NCI-H748 treated with DMSO at 0.1 percent for 48 hours (cell line): ENCODE results near the gene CDH6.
A peak's percentile ranks its signal among the peaks of the same experiment; 100 is the strongest.

ENCODE experiments used
- DNase-seq: peaks from one replicate; lab custom pipeline; 2025; lab: John Stamatoyannopoulos, UW

CDH6 gene

DNA sequence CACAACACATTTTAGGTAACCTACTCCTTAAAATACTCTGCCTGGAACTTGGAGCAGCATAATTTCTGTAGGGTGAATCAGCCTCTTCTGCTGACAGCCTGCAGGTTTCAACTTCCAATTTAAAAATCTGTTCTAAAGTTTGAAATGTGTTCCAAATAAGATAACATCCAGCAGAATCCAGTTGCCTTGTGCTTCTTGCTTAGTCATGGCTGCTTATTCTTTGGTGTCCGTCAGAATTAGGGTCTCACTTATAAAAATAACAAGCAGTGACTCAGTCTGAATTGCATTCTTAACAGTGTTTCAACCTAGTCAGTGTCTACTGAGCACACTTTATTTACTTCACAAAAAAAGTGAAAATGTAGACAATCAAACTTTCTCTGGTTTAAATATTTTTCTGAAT lies 3.7 kb downstream of the CDH6 start:
- DNase-seq, result no peak

DNA sequence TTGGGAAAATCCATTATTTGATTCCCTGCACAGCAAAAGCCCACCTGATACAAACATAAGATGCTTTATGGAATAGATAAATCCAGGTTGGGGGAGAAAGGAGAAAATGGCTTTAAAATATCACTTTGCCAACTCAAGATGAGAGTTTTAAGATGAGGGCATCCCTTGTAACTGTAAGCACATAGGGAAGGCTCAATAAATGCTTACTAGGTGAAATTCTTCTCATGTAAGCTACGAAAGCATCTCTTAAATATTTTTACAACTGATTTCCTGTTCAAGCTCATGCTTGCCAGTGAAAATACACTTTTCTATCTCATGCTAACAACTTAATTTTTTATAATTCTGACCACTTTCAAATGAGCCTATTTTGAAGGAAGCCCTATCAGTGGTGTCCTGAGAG lies 11.5 kb downstream of the CDH6 start:
- no peak for DNase-seq

DNA sequence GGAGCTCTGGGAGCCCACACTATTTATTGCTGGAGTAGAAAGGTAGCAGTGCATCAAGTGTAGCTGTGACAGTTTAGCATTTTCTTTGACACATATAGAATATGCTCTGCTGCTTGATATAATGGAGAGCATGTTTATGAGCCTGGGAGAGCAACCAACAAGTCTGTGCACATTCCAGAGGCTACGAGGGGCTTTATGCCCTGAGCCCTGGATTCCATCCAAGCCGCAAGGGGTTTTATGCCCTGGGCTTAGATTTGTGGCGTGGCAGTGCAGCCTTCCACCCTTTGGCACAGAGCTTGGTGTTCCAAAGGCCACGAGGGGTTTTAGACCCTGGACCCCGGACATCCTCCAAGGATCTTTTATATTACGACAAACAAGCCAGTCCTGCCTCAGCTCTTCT lies 14.6 kb downstream of the CDH6 start:
- DNase-seq, result no peak

DNA sequence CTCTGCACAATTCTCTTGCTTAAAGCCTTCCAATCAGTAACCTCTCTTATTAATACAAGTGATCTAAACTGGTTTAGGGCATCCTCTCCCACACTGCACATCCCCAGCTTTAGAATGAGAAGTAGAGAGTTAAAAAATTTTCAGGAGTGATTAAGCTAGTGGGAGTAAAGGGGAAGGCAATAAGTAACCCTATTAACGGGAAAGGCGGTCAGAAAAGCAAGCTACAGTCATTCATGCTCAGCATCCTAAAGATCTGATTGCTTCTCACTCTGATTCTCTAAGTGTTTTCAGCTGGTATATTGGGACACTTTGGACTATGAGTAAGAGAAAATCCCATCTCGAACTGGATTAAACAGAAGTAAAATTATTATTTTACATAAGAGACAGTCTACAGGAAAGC lies 15.8 kb downstream of the CDH6 start:
- DNase-seq, result no peak

DNA sequence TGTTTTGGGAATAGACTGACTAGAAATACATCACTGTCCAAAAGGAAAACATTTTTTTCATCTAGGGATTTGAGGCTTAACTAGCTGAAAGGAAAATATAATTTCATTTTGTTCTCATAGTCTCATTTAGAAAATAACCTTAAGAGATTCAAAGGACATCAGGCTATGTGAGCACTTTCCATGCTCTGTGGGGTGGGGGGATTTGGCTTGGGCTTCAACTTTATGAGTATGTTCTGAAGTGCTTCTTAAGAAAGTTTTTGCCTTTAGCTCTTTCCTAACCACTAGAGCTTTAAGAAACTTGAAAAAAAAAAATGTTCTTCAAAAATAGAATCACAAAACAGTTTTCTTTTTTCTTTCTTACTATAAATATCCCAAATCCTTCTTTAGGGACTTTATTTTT lies 17.6 kb downstream of the CDH6 start:
- no peak for DNase-seq

DNA sequence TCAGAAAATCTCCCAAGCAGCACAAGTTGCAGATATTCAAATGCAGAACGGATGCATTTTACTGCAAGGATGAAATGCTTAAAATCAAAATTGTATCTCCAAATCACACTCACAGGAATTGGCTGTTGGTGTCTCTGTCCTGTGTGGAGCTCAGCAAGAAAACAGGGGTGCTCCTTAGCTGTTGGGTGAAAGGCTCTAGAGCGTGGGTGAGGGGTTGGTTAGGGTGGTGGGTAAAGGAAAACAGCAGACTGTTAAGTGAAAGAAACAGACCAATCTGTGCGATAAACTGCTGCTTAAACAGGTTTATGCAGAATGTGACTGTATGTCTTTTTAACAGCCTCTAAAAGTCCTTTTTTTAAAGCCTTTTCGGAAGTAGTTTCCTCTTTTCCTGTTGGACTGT lies 19.8 kb downstream of the CDH6 start:
- no peak for DNase-seq

DNA sequence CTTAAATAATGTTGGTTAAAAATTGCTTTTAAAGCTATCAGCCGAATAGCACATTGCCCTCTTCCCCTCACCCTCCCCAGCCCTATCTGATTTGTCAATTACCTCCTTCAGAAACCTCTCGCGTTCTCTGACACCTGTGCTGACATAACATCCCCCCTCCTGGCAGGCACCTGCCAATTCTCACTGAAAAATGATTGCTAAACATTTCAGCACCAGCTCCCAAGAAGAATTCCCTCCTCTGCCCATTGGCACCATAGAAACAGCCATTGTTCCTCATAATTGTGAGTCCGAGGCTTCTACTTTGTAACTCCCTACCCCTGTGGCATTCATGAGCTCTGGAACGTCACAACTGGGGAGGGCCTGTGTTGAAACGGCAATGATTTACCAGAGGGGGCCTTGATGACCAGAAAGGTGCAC lies 20.2 kb downstream of the CDH6 start:
- peak; percentile 96 for DNase-seq

DNA sequence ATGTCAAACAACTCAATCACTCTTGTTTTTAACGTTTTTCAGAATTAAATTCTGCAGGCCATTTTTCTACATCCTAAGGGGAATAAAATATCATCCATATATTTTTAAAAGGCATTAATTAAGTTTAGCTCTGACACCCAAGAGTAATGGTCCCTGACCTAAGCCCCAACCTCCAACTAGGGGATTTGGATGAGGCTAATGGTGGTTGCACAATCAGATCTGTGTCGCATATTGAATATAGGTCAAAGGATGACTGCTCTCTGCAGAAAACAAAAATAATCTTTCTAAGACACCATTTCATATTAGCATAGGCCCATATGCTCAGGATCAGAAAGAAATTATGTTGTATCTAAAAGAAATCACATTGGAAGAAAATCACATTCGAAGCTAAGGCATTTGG lies 20.7 kb downstream of the CDH6 start:
- no peak for DNase-seq

DNA sequence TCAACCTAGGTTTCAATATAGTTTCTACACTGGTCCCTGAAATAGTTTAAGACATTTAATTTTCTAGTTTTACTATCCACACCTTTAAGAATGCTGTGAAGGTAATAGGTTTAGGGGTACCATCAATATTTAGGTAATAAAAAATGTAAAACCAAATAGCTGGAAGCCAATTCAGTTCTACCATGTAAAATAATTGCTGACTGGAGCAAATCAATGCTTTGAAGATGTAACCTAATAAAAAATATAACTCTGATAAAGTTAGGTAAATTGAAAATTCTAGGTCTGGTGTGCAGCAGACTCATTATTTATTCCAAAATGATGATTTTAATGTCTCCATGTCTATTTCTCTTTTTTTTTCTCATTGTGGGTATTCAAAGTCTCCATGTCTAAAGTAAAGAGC lies 21.8 kb downstream of the CDH6 start:
- no peak for DNase-seq

DNA sequence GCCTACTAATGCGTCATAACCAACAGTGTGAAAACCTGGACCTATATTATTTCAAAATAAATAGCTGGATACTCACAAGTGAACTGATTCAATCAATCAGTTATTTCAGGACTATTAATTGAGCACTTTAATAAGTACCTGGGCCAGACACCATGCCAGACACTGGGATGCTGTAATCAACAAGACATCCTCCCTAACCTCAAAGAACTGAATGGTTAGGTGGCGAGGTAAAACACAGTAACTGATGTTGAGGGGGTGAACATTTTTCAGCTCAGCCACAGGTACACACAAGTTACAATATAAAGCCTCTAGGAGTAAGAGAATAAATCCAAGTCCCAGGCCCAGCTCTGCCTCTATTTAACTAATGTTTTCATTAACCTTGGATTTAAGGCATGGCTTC lies 24.0 kb downstream of the CDH6 start:
- DNase-seq, result no peak

DNA sequence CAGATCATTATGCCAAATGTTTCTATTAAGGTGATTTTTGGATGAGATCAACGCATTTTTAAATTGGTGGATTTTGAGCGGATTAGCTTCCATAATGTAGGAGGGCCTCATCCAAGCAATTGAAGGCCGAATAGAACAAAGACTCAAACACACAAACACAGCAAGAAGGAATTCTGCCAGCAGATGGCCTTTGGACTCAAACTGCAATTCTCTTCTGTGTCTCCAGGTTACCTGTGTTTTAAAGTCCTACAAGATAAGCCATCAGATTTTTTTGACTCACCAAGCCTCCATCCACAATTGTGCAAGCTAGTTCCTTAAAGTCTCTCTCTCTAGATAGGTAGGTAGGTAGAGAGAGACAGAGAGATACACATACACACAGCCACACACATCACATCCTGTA lies 25.5 kb downstream of the CDH6 start:
- no peak for DNase-seq

DNA sequence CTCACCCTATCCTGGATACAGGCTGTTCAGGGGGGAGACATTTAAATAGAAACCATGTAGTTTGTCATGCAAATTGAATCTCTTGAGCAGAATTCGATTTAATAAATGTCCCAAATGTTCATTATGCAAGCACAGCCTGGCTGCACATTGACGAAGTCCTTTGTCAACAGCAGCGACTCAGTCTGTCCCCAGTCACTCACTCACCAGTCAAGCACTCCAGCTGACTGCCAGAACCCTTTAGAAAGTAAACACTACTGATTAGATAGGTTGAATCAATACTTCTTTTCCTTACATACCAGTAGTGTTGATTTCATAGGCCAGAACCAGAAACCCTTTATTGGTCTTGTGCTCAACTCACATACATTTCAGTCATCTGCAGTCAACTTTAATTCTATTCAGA lies 27.5 kb downstream of the CDH6 start:
- no peak for DNase-seq

DNA sequence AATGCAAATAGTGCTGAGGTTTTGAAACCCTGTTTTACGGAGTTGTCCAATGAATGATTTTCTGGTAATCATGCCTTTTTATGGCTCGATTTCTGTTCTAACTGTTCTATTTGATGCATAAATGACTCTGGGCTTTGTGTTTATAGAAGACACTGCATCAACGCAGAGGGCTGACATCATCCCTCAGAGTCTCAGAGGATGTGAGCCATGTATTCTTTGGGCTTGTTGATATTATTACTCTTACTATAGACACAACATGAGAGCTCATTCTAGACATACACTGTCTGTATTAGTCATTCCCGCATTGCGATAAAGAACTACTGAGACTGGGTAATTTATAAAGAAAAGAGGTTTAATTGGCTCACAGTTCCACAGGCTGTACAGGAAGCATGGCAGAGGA lies 31.6 kb downstream of the CDH6 start:
- no peak for DNase-seq

DNA sequence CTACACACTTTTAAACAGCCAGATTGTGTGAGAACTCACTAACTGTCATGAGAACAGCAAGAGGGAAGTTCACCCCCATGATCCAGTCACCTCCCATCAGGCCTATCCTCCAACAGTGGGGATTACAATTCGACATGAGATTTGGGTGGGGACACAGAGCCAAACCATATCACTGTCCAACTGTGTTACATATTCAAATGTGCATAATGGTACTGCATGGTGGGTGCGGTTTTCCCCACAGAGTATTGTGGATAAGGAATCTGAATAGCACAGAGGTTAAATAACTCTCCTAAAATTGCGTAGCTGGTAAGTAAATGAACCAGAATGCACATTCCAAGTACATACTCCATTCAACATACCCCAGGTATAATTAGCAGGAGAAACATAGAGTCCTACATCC lies 32.1 kb downstream of the CDH6 start:
- DNase-seq, result no peak

DNA sequence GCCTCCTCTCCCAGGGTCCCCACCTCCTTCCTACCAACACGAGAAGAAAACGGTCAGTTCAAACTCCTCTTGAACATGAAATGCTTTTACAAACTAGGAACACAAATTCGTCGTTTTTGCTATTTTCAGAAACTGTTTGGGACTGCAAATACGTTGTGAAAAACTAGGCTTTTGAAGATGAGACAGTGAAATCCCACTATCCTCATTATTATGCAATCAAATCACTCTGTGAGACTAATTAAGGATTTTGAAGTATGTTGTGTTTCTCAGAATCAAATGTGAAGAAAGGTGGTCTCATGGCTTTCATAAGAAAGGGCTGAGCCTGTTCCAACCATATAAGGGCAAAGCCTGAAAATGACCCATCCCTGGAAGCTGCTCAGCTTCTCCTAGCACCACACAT lies 33.2 kb downstream of the CDH6 start:
- DNase-seq, result no peak

DNA sequence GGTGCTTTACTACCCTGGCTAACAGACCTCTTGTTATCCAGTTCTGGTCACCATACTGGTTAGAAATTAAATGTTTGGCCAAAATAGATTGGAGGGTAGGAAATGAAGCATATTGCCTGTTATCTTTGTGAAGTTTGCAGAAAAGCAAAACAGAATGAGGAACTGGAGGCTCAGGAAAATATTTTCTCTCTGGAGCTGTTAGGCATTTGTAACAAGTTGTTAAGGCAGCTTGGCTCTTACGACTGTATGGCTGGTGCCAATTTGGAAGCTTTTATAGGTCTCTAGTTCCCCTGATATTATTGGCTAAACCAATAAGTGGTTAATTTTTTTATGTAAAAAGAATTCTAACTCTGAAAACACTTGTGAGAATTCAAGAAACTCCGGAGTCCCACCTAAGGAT lies 35.8 kb downstream of the CDH6 start:
- no peak for DNase-seq

DNA sequence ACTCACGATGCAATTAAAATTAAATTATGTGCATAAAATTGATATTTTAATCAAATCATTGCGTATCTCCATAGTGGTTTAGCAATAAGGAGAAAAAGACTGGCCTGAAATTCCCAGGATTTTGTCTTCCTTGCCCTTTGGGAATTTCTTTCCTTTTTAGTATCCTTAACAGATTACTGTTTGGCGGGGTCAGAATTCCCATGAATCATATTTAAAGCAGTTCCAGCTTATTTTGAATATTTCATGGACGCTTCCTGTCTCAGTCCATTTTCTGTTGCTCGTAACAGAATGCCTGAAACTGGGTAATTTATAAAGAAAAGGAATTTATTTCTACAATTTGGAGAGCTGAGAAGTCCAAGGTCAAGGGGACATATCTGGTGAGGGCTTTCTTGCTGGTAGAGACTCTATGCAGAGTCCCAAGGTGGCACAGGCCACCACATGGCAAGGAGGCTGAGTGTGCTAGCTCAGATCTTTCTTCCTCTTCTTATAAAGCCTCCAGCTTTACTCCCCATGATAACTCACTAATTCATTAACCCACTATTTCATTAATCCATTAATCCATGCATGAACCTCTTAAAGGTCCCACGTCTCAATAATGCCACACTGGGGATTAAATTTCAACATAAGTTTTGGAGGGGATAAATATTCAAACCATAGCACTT lies 37.8 kb downstream of the CDH6 start:
- no peak for DNase-seq

DNA sequence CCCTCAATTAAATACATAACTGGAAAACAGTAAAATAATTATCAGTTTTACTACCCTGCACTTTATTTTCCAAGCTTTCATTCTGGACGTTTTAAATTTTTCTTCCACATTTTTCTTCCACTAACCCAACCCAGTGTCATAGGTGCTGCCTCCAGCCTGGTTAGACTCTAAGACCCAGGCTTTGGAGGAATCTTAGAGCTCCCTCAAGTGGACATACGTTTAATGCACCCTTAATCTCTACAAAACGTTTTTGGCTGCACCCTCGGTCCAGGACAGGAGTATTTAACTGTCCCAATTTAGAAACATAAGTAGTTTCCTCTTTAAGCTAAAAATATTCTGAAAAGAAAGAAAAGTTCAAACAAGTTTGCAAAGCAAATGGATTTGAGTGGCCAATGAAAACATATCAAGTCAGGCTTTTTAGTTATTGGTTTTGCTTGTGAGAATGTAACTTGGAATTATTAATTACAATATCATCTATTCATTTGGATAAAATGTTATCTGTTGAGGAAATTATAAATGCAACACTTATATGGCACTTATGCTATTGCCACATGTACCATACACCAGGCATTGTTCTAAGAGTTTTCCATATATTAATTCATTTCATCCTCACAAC lies 38.9 kb downstream of the CDH6 start:
- DNase-seq, result peak; percentile 88

DNA sequence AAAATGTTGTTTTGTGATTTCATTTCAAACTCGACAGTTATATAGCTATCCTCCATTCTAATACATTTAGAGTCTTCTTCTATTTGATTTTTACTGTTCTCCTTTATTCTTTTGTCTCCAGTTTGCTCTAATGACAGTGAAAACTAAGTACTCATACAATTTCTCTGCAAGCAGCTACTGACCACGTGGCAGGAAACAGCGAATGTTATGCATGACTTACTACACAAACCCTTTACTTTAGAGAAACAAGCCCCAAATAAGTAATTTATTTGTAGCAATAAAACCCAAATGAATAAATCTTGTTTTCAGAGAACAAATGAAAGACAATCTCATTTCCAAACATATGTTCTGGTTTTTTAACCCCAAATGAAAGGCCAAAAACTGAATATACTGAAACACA lies 41.9 kb downstream of the CDH6 start:
- no peak for DNase-seq

DNA sequence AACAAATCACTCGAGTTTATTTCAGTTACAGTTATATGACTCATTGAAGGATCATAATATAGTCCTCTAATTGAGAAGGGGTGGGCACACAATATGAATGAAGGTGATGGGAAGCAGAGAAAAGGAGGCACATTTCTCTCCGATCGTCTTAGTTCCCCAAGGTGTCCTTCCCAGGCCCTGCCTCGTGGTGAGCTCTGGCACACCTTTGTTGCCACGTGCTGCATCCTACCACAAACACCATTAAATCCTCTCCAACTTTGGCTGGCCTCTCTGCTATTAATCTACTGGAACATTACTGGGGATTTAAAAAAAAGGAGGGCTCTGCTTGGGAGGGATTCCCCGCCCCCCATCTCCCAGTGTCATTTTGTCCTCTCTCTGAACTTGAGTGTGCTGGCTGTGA lies 42.9 kb downstream of the CDH6 start:
- no peak for DNase-seq

DNA sequence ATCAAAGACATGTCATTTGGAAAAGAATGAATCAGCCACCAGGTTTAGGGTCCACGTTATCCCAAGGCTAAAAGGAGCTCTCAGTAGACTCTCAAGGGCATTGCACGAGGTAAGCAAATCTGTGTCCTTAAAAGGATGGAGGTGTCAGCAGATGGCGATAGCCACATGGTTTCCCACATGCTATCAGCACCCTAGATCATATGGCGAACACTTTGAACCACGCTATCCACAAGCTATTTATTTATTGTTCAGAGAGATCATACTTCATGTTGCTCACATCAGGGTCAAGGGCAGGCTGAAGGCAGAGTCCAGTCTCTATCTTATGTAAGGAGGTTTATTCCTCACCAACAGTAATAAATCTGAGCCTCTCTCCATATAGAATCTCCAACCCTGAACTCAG lies 43.7 kb downstream of the CDH6 start:
- DNase-seq, result no peak

DNA sequence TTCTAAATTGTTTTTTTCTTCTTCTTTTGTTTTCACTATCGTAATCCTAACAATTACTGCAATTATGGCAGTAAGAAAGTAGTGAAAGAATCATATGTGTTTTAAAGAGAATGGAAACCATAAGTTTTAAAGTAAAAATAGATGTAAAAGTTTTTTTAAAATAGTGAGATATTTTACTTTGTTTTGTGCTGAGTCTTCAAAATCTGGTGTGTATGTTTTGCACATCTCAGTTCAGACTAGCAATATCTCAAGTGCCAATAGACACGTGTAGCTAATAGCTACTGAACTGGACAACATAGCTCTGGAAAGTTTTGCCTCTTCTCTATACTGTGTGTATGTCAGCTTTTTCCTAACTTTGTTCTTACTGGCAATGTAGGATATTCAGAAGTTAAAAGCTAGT lies 45.0 kb downstream of the CDH6 start:
- no peak for DNase-seq

DNA sequence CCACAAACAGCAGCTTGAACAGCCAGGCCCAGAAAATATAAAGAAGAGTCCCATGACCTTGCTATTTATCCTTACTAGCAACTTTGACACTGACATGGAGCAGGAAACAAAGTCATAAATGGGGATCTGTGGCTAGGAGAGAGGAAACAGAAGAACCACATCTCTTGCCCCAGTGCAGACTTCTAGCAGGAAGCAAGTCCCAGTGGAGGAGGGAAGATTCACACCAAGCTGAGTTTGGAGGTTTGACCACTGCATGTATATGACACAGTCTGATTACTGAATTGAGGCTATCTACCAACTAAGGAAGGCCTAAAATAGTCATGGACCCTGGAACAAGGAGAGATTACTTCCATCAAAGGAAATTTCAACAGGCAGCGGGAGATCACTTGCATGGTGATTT lies 51.4 kb downstream of the CDH6 start:
- no peak for DNase-seq

DNA sequence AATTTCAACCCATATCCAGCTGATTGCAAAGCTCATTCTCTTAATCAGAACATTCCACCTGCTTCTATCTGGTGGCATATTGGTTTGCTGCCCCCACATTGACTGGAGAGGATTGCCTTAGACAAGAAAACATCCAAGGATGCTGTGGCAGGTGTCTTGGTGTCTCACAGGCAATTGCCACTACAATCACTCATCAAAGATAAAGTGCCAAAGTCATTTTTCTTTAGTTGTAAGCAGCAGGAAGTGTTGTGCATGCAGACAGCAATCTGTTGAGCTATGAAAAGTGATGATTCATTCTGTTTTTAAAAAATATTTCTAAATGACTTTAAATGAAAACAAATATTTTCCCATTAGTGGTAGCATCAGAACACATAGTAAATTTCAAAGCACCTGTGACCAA lies 53.9 kb downstream of the CDH6 start:
- no peak for DNase-seq
